Endometrium (tissue), 2 donors: ENCODE data around the gene CDC34.

Experiments used
- FAIRE-seq: peaks from 2 replicates; lab custom pipeline; 2012; peaks lifted over from hg19 to GRCh38; lab: Jason Lieb, UNC
- donor health status: control.
- donor health status: control.

CDC34 gene

DNA sequence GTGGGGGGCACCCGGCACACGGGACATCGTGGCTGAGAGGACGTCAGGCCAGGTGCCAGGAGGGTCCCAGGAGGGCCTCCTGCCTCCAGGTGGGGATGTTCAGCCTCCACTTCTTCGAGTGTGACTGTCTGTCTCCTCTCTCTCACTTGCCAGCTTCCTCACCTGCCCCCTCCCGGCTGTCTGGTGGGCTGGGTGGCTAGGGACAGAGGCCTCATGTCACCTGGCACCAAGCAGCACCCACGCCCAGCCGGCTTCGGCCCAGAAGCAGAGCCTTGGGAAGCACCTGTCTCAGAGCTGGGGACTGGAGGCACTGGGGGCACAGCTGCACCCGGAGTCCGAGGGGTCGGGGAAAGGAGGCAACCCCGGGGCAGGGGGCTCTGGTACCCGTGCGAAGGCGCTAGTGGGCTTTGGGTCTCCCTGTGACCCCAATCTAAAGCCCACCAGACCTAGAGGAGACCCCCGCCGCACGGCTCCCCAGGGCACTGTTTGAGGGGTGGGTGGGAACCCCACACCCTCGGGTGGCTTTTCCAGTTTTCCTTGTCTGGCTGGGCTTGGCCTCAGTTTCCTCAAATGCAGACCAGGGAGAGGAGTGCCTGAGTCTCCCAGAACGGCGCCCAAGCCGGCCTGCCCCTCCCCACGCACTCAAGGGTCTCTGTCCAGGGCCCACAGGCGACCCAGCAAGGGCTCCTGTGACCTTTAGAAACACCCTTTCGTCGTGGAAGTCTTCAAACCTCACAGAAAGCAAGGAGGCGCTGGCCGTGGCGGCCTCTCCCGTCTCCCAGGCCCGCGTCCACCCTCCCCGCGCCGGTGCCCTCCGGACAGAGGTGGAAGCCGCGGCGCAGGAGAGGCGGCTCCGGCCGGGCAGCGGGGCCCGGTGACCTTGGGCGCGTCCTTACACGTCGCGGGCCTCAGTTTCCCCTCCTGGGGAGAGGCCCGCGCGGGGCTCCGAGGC is 57.5 kb downstream of the CDC34 start:
- FAIRE-seq = no peak

GRCh38 chr19:589693-590395 is 58.3 kb downstream of the CDC34 start, which contains the start of gene HCN2:
Gene HCN2 (plus strand): TSS chr19:589881. CDS start chr19:589946, 65 bp downstream.
- FAIRE-seq = no peak

DNA sequence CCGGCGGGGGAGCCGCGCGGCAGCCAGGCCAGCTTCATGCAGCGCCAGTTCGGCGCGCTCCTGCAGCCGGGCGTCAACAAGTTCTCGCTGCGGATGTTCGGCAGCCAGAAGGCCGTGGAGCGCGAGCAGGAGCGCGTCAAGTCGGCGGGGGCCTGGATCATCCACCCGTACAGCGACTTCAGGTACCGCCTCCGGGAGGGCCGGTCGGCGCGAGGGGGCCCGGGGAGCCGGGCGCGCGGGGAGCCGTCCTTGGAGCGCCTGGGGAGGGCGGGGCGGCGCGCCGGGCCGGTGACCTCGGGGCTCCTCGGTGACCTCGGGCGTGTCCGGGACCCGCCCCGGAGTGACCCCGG is 58.8 kb downstream of the CDC34 start:
- no peak for FAIRE-seq

GRCh38 chr19:590750-591098 is 59.2 kb downstream of the CDC34 start:
- no peak for FAIRE-seq

GRCh38 chr19:591099-591958 is 59.8 kb downstream of the CDC34 start:
- no peak for FAIRE-seq
